ENCODE data around the gene GATA1.

DNA sequence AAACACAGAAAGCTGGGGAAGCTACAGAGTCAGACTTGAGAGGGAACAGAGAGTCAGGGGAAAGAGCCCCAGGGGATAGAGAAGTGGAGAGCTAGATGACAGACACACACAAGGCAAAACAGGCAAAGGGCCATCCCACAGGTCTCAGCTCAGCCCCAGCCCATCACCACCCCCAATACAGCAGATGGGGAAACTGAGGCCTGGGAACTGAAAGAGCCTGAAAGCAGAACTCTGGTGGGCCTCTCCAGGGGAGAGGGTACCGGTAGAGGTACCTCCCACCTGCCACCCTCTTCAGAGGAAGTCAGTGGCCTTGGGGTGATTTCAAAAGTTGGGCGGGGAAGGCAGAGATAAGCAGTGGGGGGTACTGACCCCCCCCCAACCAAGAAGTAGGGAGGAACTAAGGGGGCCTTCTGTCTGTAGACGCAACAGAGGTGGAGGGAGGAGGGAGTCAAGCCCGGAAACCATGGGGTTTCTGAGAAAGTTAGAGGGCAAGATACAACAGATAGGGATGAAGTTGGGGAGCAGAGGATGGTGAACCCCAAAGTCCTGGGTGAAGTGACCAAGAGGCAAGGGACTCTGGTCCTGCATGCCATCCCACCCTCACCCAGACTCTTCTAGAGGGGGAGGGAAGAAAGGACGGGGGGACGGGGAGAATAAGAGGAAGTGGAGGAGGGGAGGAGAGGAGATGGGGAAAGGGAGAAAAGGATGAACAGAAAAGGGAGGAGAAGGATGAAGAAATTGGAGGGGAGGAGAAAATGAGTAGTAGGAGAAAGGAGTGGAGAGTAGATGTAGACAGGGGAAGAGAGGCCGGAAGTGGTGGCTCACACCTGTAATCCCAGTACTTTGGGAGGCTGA, 3.2 kb downstream of the GATA1 start:
- TF ChIP-seq EZH2 (IDR thresholded peaks at IDR 0.05) (no peak), POLR2A (IDR thresholded peaks at IDR 0.05; ENCODE audit: borderline replicate concordance, extremely low read depth, insufficient read depth, insufficient read length) (no peak), EZH2phosphoT487 (IDR thresholded peaks at IDR 0.05; ENCODE audit: borderline replicate concordance) (no peak), CBX3 (IDR thresholded peaks at IDR 0.05; ENCODE audit: low read depth) (no peak), ZFX (IDR thresholded peaks at IDR 0.05) (no peak), RAD21 (IDR thresholded peaks at IDR 0.05; ENCODE audit: low read depth) (no peak)
- TF ChIP-seq, protein P1, sequence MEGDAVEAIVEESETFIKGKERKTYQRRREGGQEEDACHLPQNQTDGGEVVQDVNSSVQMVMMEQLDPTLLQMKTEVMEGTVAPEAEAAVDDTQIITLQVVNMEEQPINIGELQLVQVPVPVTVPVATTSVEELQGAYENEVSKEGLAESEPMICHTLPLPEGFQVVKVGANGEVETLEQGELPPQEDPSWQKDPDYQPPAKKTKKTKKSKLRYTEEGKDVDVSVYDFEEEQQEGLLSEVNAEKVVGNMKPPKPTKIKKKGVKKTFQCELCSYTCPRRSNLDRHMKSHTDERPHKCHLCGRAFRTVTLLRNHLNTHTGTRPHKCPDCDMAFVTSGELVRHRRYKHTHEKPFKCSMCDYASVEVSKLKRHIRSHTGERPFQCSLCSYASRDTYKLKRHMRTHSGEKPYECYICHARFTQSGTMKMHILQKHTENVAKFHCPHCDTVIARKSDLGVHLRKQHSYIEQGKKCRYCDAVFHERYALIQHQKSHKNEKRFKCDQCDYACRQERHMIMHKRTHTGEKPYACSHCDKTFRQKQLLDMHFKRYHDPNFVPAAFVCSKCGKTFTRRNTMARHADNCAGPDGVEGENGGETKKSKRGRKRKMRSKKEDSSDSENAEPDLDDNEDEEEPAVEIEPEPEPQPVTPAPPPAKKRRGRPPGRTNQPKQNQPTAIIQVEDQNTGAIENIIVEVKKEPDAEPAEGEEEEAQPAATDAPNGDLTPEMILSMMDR (IDR thresholded peaks at IDR 0.05 in 2 of 3, conservative IDR thresholded peaks at IDR 0.05 in 1 of 3; ENCODE audit: borderline replicate concordance in 1 of 3, insufficient read depth in 1 of 3, low read depth in 2 of 3, low read length in 2 of 3): no peak
